ENCODE results near the gene FILIP1L. TPM values are rescaled to one million over a fixed set of nuclear protein-coding genes. Genes with fewer than 3 reads are reported as not detected.

The FILIP1L gene
- total and polyA plus RNA-seq, 2 of the 13 experiments (the other 11 are each of a cell fraction or from before 2014, with no cell fraction given): 8.1 to 187 TPM

DNA sequence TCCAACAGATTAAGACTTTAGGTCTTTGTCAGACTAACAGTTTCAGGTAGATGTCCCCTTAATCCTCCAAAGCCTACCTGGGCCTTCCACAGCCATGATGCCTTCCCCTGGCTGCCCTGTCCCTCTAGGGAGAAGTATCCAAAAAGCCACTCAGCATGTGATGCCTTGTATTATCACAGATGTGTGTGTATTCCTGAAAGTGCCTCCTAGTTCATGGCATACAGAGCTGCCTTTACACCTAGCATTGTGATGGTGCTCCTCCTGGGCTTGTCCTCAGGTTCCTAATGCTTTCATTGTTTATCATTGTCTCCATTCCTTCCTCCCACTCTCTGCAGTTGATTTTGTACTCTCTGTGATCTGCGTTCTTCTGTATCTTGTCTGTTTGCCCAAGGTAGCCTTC is 253.1 kb downstream of the FILIP1L start:
- H3K79me2 ChIP-seq (ENCODE audit: insufficient read depth, low read length): peaks cover 95% of the 10 kb centered on the region
- H3K27ac ChIP-seq (ENCODE audit: extremely low read length, insufficient read depth, low read length): no peak overlapping the region
- DNase-seq (ENCODE audit: low spot score): no peak
- TF ChIP-seq ATM (IDR thresholded peaks at IDR 0.05; ENCODE audit: borderline replicate concordance): no peak
- TF ChIP-seq, protein P1, sequence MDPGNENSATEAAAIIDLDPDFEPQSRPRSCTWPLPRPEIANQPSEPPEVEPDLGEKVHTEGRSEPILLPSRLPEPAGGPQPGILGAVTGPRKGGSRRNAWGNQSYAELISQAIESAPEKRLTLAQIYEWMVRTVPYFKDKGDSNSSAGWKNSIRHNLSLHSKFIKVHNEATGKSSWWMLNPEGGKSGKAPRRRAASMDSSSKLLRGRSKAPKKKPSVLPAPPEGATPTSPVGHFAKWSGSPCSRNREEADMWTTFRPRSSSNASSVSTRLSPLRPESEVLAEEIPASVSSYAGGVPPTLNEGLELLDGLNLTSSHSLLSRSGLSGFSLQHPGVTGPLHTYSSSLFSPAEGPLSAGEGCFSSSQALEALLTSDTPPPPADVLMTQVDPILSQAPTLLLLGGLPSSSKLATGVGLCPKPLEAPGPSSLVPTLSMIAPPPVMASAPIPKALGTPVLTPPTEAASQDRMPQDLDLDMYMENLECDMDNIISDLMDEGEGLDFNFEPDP (CRISPR knock-in tag; conservative IDR thresholded peaks at IDR 0.05): no peak
- TF ChIP-seq HMG20B (CRISPR knock-in tag; conservative IDR thresholded peaks at IDR 0.05): no peak
- 0 out of 2 replicates have a peak, but pooled peaks have one; percentile 8 for TF ChIP-seq RBFOX2 (IDR thresholded peaks at IDR 0.05; ENCODE audit: low read depth, low read length)
- TF ChIP-seq, protein P2, sequence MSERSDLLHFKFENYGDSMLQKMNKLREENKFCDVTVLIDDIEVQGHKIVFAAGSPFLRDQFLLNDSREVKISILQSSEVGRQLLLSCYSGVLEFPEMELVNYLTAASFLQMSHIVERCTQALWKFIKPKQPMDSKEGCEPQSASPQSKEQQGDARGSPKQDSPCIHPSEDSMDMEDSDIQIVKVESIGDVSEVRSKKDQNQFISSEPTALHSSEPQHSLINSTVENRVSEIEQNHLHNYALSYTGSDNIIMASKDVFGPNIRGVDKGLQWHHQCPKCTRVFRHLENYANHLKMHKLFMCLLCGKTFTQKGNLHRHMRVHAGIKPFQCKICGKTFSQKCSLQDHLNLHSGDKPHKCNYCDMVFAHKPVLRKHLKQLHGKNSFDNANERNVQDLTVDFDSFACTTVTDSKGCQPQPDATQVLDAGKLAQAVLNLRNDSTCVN (CRISPR knock-in tag; IDR thresholded peaks at IDR 0.05; ENCODE audit: borderline replicate concordance): no peak
- peak; percentile 84 for TF ChIP-seq RBM22 (optimal IDR thresholded peaks at IDR 0.05; ENCODE audit: low read length)
- peak; percentile 90; the same call in 1 of the 2 replicates for TF ChIP-seq PAF1 (CRISPR knock-in tag; IDR thresholded peaks at IDR 0.05)
- TF ChIP-seq IRX3 (CRISPR knock-in tag; IDR thresholded peaks at IDR 0.05; ENCODE audit: borderline replicate concordance, low read depth): no peak
- peak; percentile 63 for TF ChIP-seq POLR2G (IDR thresholded peaks at IDR 0.05; ENCODE audit: low read depth, low read length)
- no peak overlapping the region for H3K4me3 ChIP-seq (replicated peaks in 1 of 3; ENCODE audit: insufficient read depth in 1 of 3, low read depth in 2 of 3, low read length in 3 of 3)
- peaks cover 94% of the 10 kb centered on the region for H3K4me1 ChIP-seq (ENCODE audit: insufficient read depth, low read length)
- in situ Hi-C loops (cut with HindIII; ENCODE audit: extremely low pct_ligation_motif_present, low pct_unique_long_range_greater_than_20kb) (no loop called here), intact Hi-C loops (cut with micrococcal nuclease; ENCODE audit: unreplicated experiment) (no loop called here)
- ChIA-PET POLR2A (interaction anchor here (0.6 to 1.5 kb wide), 2 partner anchors 9 to 15 kb away, joined by 3 to 5 read pairs; no protein-coding TSS in a partner anchor), CTCF (ENCODE audit: low intra/inter-chr PET ratio, low total read pairs) (no interaction called here)
- ATAC-seq: no peak
- H3K36me3 ChIP-seq (replicated peaks in 1 of 2; ENCODE audit: control insufficient read depth in 1 of 2, insufficient read depth in 2 of 2, low read length in 2 of 2): peaks cover 15 to 62% of the 10 kb centered on the region in 2 experiments
- WGBS (ENCODE audit: low lambda C conversion rate): 100% methylated on average over 1 of the region's 1 CpG
- H4K20me1 ChIP-seq (ENCODE audit: insufficient read depth, low read length): peaks cover 94% of the 10 kb centered on the region
- no peak overlapping the region for H2AFZ ChIP-seq (ENCODE audit: low read length)
- FAIRE-seq: no peak
- BruUV-seq (replicated peaks): no TSS peak
- H3K27me3 ChIP-seq (ENCODE audit: control insufficient read depth in 1 of 2, insufficient read depth in 2 of 2, low read length in 2 of 2): no peaks in the 10 kb centered on the region
- no peak overlapping the region; the same call in 1 of the 2 replicates for H3K9ac ChIP-seq (ENCODE audit: insufficient read depth, low read depth, low read length)
- peak overlapping the region; percentile 32; the same call in 1 of the 2 replicates for H3K4me2 ChIP-seq (ENCODE audit: low read depth, low read length)
- H3K9me3 ChIP-seq (ENCODE audit: low read length): no peaks in the 10 kb centered on the region

All from HepG2 (cell line).